Nephron (organoid): ENCODE data around the gene COL18A1.

Experiments
- H3K27ac Mint-ChIP-seq, 3 experiments: 2 replicates each; pipeline ENCODE4 v1.8.0; 2020; ENCODE audit warnings: mixed read lengths in 3 of 3, mild to moderate bottlenecking in 2 of 3, moderate library complexity in 1 of 3
- H3K27me3 Mint-ChIP-seq: 2 replicates; pipeline ENCODE4 v1.8.0; 2021; ENCODE audit warnings: low read depth, mild to moderate bottlenecking, moderate library complexity, mixed read lengths
- H3K36me3 Mint-ChIP-seq: 2 replicates; pipeline ENCODE4 v1.8.0; 2020; ENCODE audit warnings: low read depth, mixed read lengths
- H3K4me1 Mint-ChIP-seq: 2 replicates; pipeline ENCODE4 v1.8.0; 2020; ENCODE audit warnings: mixed read lengths
- H3K4me3 Mint-ChIP-seq, 3 experiments: 2 replicates each; pipeline ENCODE4 v1.8.0; 2020; ENCODE audit warnings: mild to moderate bottlenecking in 3 of 3, mixed read lengths in 3 of 3, moderate library complexity in 2 of 3
- H3K9me3 Mint-ChIP-seq: 2 replicates; pipeline ENCODE4 v1.8.0; 2020; ENCODE audit warnings: mixed read lengths
- CTCF ChIP-seq, 3 experiments: fragments of 200-600 bp; sonication (generic); IDR thresholded peaks; one replicate each; pipeline ENCODE4 v1.5.0; 2021; ENCODE audit warnings: antibody characterized with exemption in 3 of 3; ENCODE audit not compliant: unreplicated experiment in 3 of 3

Gene COL18A1

GRCh38 chr21:45463871-45464270, 58.9 kb downstream of the COL18A1 start:
- Mint-ChIP-seq H3K4me1 (peaks cover 17% of the 10 kb centered on the region), H3K4me3 (no peak overlapping the region), H3K9me3 (peaks cover 25% of the 10 kb centered on the region), H3K27ac (no peak overlapping the region), H3K27me3 (no peaks in the 10 kb centered on the region), H3K36me3 (peaks cover 37% of the 10 kb centered on the region)
- no peak for TF ChIP-seq CTCF (IDR thresholded peaks at IDR 0.05; ENCODE audit: unreplicated experiment in 3 of 3)

- no peak for TF ChIP-seq CTCF (IDR thresholded peaks at IDR 0.05; ENCODE audit: unreplicated experiment in 3 of 3)
- Mint-ChIP-seq H3K4me3 (no peak overlapping the region), H3K4me1 (peaks cover 17% of the 10 kb centered on the region), H3K27me3 (no peaks in the 10 kb centered on the region), H3K27ac (no peak overlapping the region), H3K36me3 (peaks cover 37% of the 10 kb centered on the region), H3K9me3 (peaks cover 25% of the 10 kb centered on the region)
These were observed 59.3 kb downstream of the COL18A1 start for GRCh38 chr21:45464309-45464708.

GRCh38 chr21:45465105-45465504, 60.1 kb downstream of the COL18A1 start:
- Mint-ChIP-seq H3K27ac (peak overlapping the region in 2 of 3 experiments; percentile 22 to 40), H3K4me1 (peaks cover 24% of the 10 kb centered on the region), H3K36me3 (peaks cover 37% of the 10 kb centered on the region), H3K27me3 (no peaks in the 10 kb centered on the region), H3K9me3 (peaks cover 25% of the 10 kb centered on the region), H3K4me3 (peak overlapping the region in 1 of 3 experiments; percentile 23)
- no peak for TF ChIP-seq CTCF (IDR thresholded peaks at IDR 0.05; ENCODE audit: unreplicated experiment in 3 of 3)

- H3K27me3 Mint-ChIP-seq = no peaks in the 10 kb centered on the region
- peaks cover 32% of the 10 kb centered on the region for H3K36me3 Mint-ChIP-seq
- H3K9me3 Mint-ChIP-seq = peaks cover 21% of the 10 kb centered on the region
- no peak for TF ChIP-seq CTCF (IDR thresholded peaks at IDR 0.05; ENCODE audit: unreplicated experiment in 3 of 3)
- H3K4me3 Mint-ChIP-seq = no peak overlapping the region
- H3K4me1 Mint-ChIP-seq = peaks cover 26% of the 10 kb centered on the region
- H3K27ac Mint-ChIP-seq = peak overlapping the region in 2 of 3 experiments; percentile 22 to 40
These were observed 60.8 kb downstream of the COL18A1 start for GRCh38 chr21:45465611-45466329.

GRCh38 chr21:45466330-45467220, 61.6 kb downstream of the COL18A1 start:
- Mint-ChIP-seq H3K27ac (peak overlapping the region in 1 of 3 experiments; percentile 19), H3K9me3 (peaks cover 18% of the 10 kb centered on the region), H3K4me1 (peaks cover 33% of the 10 kb centered on the region), H3K4me3 (no peak overlapping the region), H3K27me3 (no peaks in the 10 kb centered on the region), H3K36me3 (peaks cover 24% of the 10 kb centered on the region)
- TF ChIP-seq CTCF (IDR thresholded peaks at IDR 0.05; ENCODE audit: unreplicated experiment in 3 of 3) = no peak
